HK-2 (cell line): ENCODE measurements around the gene GPATCH4.
"Not testable (repeated sequence)": the region's sequence is repeated elsewhere in the genome, so short reads cannot be mapped to it uniquely, and the experiment has no call there.

Source experiments
- DNase-seq: peaks from one replicate; pipeline ENCODE4 v3.0.0-alpha.2; 2018; ENCODE audit not compliant: unreplicated experiment

GPATCH4 gene

DNA sequence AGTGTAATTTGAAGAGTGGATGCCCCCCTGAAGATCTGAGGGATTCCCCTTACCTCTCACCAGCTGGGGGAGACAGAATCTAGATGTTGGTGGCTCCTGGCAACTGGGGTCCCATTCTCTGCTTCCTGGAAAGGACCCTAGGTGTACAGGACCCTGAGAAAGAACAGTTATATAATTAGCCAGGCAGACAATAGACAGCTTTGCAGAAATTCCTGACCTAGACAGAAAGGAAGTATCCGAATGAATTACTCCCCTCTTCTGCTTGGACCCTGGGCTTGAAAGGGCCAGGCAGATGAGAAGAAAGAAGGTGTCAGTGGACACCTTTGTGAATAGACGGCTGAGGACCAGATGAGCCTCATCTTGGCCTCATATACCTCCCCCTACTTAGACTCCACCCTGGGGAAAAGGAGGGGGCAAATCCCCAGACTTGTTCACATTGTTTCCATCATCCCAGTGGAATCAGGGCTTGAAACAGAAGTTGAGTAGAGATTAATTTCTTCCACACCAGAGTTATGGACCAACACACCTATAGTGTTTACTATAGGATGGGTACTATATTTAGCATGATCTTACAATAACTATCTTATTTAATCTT is 27.1 kb downstream of the GPATCH4 start:
- DNase-seq, result no peak

DNA sequence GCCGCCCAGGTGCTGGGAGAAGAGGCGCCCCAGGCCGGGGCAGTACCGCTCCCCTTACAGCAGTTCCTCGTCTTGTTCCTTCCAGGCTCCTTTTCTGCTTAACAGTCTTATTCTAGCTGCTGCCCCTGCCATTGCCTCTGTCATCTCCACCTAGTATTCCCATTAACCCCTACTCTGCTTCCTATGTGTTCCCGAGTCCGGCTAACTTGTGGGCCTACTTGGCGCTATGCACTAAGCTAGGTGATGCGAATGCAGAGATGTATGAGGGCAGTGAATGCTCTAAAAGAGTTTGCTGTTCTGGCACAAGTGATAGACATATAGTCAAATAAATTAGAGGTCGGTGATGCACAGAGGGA is 28.6 kb downstream of the GPATCH4 start:
- no peak for DNase-seq

DNA sequence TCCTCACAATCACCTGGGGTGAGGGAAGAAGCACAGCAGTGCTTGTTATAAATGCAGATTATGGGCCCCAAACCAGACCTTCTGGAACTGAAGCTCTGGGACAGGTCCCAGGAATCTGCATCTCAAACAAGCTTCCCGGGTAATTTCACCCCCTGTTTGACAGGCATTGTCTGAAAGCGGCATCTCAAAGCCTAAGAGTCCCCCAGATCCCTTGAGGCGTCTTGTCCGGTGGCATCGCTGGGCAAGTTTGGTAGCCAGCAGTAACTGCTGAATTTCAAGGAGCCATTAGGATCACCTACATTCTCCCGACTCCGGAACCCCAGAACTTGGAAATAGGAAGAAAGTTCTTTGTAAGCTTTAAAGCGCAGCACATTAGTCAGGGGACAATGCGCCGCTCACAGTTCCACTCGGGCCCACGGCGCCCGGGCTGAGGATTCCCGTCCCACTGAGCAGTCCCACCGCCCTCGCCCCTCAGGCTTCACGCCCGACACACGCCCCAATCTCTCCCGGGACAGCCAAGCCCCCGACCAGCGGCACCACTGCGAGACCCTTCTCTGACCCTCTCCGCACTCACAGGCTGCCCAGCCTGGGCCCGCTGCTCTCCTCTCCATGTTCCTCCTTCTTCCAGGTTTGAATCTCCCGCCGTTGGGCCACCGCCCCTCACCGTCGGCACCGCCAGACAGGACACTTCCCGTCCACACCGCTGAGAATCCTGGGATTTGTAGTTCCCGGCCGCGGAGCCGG is 29.2 kb downstream of the GPATCH4 start, which contains the start of gene IQGAP3:
TSS of gene IQGAP3 (minus strand) at position 647 of the 744 bp plus-strand sequence. CDS start at position 611, 36 bp downstream.
- peak; percentile 85 for DNase-seq

DNA sequence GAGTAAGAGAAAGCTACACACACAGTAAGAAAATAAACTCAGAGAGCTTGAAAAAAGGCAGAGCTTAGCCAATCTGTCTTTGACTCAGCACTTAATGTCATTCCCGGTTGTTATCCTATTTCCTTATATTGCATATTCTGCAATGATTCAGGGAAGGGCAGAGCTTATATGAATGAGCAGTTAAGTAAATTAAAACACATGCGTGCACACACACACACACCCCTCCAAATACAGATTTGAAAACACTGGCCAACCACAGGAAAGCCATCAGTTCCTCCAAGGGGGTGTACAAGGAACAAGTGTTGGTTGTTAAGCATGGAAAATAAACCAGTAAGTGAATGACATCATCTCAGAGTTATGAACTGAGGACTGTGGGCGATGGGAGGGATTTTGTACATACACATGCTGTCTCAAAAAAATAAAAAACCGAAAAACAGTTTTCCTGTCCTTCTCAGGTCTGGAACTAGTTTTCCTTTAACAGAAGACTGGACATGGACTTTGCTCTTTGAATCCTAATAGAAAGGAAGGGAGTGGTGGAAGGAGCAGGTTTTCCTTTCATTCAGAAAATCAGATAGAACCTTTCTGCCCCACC is 29.9 kb downstream of the GPATCH4 start:
- peak; percentile 34 for DNase-seq

DNA sequence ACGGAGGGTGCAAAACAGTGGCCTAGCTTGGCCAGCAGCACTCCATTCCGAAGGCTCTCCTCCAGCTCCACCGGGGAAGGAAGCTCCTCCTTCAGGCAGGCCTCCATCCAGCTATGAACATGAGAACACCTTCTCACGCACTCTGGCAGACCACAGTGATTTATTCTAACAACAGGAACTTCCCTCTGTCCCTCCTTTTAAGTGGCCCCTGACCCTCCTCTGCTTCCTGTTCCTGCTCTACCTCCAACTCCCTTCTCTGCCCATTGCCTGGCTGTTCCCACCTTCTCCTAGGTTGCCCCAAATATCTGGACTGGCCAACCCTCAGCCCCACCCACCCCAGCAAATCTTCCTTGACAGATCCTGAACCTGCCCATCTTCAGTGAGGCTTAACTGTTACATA is 34.8 kb downstream of the GPATCH4 start:
- no peak for DNase-seq

DNA sequence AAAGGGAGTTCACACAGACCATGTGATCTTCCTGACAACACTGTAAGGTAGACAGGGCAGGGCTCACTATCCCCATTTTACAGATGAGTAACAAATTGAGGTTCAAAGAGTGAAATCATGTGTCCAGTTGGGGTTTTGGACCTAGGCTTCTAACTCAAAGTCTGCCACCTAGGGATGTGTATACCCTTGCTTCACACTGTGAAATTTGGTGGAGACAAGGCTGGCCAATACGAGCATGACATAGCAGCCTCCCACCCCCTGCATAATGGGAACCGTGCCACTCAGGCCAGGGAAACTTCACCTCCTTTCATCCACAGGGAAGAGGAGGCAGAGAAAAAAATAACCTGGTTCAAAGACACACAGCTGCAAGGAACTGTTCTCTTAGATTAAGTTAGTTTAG is 35.8 kb downstream of the GPATCH4 start:
- DNase-seq, result no peak

DNA sequence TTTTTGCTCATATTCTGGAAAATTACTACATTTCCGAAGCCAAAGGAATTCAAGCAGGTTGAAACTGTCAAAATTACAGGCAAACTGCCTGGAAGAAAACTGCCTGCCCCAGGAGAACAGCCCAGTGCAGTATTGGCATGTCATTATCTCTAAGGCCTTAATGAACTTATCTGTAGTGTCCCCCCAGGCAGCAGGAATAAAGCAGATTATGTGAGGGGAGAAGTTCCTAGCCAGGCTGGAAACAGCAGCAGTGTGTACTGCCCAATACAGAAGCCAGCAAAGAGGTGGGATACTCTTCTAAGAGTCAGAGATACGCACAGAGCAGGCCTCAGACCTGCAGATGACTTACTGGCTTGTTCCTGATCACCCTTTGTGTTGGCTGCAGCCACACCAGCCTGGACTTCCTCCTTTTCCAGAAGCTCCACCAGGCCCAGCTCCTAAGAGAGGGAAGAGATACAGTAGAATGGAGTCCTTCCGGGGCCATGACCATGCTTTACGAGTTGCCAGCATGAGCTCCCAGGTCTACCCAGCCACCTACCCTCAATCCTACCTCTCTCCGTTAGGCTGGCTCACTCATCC is 40.6 kb downstream of the GPATCH4 start:
- no peak for DNase-seq

DNA sequence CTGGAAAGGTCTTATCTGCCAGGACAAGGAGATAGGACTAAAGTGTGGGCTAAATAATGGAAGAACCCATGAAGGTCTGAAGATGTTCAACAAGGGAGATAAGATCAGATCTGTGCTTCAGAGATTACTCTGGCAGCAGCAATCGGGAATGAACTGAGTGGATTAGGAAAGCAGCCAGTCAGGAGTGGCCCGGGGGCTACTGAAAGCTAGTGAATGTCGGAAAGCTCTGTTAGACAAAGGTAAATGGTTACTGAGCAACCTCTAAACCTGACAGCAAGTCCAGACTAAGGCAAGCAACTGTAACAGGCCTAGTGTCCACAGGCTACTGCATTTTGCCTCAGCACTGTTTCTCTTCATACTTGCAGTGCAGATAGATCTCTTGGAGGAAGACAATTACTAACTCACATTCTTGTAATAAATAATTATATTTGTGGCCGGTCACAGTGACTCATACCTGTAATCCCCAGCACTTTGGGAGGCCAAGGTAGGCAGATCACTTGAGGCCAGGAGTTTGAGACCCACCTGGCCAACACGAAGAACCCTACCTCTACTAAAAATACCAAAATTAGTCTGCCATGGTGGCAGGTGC is 41.4 kb downstream of the GPATCH4 start:
- no peak for DNase-seq

DNA sequence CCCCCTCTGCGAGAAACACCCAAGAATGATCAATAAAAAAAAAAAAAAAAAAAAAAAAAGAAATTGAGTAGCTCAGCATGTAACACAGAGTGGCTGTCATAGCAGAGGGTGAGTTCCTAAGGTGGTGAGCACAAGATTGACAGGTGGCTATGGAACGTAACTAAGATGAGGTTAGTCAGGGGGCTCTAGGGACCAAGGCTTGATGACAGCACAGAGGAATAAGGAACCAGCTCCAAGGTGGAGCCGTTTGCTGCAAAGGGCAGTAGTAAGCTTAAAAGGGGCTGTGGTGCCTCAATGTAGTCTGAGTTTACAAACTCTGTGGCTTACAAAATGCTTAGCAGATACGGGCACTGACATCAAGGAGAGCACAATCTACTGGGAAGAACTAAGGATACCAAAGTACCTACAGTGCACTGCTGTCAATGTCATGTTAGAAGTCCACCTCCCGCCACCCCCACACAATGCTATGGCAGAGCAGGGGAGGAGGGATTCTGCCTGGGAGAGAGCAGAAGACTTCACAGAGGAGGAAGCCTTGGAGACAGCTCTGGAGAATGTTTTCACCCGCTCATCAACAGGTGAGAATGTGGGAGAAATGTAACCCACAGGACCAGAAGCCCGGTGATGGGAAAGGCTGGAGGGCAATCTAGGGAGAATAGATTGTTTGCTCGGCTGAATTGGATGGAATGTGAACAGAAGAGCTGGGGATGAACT is 42.0 kb downstream of the GPATCH4 start:
- DNase-seq, result no peak

DNA sequence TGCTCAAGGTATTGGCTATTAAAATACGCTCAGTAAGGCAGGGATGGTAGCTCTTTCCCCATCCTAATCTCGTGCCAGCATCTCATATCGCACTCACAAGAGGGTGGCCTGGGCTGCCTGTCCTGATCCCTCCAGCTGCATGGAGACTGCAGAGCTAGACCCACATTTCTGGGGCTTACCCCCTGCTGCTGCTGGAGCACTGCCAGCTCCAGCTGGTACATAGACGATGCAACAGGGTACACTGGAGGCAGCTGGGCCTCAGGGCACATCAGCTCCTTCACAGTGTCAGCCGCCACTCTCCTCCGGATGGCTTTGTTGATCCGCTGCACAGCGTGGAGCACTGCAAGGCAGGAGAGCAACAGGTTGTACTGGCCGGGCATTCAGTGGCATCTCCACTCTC is 44.9 kb downstream of the GPATCH4 start:
- DNase-seq, result no peak

DNA sequence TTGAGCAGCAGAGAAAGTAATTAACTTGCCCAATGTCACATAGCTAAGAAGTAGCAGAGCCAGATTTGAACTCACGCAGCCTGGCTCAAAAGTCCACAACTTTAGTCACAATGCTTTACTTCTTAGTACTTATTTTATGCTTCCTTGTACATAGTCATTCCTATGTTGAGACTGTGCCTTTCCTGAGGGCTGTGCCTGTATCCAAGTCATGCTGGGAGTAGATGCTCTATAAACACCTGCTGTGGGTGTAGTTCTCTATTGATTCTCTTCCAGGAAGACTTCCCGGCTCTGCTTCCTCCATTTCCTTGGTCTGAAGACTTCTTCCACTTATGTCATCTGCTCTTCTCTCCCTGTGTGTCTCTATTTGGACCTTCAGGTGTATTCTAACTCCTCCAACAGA is 45.6 kb downstream of the GPATCH4 start:
- no peak for DNase-seq

DNA sequence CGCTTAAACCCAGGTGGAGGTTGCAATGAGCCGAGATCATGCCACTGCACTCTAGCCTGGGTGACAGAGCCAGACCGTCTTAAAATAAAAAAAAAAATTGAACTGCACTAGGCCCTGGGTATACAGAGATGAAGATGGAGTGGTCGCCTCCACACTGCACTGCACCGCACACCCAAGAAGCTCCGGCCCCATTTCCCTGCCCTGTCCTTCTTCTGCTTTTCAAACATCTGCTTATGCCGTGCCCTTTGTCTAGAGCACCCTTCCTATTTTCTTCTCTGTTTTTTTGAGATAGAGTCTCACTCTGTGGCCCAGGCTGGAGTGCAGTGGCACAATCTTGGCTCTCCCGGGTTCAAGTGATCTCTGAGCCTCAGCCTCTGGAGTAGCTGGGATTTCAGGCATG is 46.3 kb downstream of the GPATCH4 start:
- DNase-seq, result no peak

DNA sequence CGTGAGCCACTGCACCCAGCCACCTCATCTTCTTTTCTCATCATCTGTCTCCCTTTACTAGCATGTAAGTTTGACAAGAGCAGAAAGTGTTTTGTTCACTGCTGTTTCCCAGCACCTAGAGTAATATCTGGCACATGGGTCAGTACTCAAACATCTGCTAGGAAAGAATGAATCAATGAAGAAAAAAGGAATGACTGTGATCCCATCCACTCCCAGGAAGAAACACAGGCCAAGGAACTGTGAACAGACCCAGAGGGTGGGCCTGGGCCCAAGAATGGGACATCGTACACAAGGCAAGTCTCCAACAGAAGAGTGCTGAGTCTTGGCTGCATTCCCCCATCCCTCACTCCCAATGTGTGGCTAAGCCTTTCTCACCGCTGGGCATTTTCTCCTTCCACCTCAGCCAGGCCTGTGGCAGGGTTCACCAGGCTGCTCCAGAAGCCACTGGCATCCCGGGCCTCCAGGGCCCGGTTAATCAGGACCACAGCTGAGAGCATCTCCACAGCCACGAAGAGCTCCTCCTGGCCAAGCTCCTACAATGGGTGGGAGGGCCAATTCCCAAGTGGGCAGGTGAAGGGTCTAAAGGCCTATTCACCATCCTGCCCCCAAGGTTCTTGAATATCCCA is 47.3 kb downstream of the GPATCH4 start:
- no peak for DNase-seq

DNA sequence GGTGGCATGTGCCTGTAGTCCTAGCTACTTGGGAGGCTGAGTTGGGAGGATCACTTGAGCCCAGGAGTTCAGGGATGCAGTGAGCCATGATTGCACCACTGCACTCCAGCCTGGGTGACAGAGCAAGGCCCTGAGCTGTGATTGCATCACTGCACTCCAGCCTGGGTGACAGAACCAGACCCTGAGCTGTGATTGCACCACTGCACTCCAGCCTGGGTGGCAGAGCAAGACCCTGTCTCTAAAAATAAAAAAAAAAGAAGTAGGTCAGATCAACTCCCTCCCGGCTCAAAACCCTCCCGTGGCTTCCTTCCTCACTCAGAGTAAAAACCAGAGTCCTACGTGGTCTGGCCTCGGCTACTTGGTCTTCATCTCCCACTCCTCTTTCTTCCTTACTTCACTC is 48.3 kb downstream of the GPATCH4 start:
- DNase-seq, result not testable (repeated sequence)

DNA sequence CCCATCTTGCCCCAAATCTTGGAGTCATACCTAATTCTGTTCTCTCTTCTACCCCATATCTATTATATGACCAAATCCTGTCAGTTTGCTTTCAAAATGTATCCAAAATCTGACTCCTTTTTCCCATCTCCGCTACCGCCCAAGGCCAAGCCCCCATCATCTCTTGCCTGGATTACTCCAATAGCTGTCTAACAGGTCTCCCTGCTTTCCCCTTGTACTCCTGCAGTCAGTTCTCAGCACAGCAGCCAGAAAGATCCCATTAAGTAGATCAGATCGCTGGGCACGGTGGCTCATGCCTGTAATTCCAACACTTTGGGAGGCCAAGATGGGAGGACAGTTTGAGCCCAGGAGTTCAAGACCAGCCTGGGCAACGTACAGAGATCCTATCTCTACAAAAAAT is 48.8 kb downstream of the GPATCH4 start:
- DNase-seq, result no peak

DNA sequence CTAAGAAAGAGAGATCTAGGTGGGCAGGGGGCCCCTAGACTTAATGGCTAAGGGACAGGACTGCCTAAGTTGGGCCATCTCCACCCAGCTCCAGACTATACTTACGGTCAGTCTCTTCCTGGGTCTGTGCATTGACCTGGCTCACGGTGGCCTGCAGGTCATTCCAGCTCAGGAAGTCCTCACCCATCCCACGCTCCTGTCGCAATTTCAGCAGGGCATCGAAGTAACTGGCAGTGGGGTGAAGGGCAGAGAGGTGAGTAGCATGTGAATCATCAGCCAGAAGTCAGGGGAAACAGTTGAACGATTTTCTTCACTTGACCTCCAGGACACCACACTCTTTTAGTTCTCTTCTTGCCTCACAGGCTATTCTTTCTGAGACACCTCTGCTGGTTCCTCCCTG is 49.4 kb downstream of the GPATCH4 start:
- DNase-seq, result peak; percentile 53

DNA sequence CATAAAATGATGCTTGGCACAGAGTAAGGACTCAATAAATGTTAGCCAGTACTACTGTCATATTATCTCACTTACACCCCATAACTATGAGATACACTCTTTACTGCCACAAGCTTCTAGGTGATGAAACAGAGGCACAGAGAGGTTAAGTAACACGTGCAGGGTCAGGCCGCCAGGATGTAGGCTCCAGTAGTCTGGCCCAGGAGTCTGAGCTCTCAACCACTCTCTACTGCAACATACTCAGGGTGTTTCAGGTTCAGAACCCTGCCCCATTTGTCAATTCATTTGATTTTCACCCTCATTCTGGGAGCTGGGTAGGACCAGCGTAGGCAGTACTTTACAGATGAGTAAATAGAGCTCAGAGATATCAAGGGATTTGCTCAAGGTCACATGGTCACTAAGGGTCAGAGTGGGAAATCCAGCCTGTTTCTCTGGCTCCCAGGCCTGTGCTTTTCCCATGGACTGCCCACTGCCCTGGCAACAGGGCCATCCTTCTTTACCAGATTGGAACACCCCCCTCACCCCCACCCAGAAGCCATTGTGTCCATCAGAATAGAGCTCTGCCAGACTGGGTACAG is 50.1 kb downstream of the GPATCH4 start:
- DNase-seq, result no peak

DNA sequence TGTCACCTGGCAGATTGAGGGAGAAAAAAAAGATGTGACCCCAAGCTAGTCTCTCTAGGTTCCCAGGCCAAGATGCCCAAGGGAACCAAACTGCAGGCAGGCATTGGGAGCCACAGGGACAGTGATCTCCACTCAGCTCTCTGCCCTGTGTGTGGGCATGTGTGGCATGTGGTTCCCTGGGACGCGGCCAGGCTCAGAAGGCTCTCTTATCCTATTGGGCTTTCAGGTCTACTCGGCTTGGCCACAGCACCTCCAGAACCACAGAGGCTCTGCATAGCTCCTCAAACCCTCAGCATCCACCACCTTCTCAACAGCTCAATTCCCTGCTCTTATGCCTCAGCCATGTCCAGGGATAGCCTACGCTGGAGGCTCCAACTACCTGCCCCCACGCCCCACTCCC is 50.9 kb downstream of the GPATCH4 start:
- DNase-seq, result no peak

DNA sequence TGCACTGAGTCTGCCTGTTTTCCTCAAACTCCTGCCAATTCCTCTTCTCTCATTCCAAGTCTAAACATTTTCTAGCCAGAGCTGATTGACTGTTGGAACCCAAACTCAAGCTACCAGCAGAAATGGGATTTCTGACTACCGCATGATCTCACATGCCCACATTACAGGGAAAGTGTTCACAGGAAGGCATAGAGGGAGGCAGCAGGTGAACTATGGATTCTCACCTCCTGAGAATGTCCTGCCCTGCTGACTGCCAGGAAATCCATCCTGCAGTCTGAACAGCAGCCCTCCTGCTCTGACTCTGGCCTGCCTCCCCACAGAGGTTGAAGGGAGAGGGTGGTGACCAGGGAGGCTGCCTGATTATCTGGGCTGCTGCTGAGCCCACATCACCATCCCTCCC is 51.4 kb downstream of the GPATCH4 start:
- DNase-seq, result no peak

DNA sequence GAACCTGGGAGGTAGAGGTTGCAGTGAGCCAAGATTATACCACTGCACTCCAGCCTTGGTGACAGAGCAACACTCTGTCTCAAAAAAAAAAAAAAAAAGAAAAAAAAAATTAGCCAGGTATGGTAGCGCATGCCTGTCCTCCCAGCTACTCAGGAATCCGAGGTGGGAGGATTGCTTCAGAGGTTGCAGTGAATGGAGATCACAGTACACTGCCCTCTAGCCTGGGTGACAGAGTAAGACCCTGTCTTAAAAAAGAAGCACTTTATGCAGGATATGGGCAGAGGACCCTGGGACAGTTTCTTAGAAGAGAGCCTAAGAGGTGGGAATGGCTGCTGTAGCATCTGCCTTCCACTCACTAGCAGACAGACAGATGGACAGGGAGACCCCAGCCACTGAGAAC is 51.9 kb downstream of the GPATCH4 start:
- DNase-seq, result no peak

DNA sequence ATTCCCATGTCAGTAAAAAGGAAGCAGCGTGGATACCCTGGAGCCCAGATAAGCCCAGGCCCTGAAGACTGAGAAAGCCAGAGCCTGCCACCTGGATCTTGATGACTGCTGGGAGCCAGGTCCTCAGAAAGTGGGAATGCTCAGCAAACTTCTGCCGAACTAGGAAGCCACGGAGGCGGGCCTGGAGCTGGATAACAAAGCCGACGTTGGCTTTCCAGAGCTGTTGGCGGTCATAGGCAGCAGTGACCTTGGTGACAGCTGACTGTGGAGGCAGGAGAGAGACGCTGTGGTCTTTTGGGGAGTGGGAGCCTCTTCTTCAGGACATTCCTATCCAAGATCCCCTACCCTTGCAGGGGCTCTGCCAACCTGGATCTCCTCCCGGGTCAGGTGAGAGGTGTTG is 53.3 kb downstream of the GPATCH4 start:
- DNase-seq, result no peak
